HepG2 (cell line): Measurements from ENCODE around the gene COL13A1.

ENCODE experiments used
- CHD4 ChIP-seq: fragments of 200-600 bp; sonication (generic); IDR thresholded peaks from 2 replicates; pipeline ENCODE4 v1.7.0; 2017; ENCODE audit warnings: mild to moderate bottlenecking, low read length, borderline replicate concordance
- GTF3A ChIP-seq: sonication (generic); formaldehyde crosslinking; conservative IDR thresholded peaks from 2 replicates; pipeline ENCODE4 v1.4.0; 2020; ENCODE audit warnings: mild to moderate bottlenecking, missing genetic modification reagents
- MTF1 ChIP-seq: sonication (generic); formaldehyde crosslinking; IDR thresholded peaks from 2 replicates; pipeline ENCODE4 v1.5.0; 2020; ENCODE audit warnings: missing genetic modification reagents
- POLR2AphosphoS5 ChIP-seq: IDR thresholded peaks from 2 replicates; pipeline ENCODE4 v1.6.1; 2012; ENCODE audit warnings: low read depth, low read length
- SUZ12 ChIP-seq: fragments of 150-350 bp; IDR thresholded peaks from 2 replicates; pipeline ENCODE4 v1.6.1; 2014; ENCODE audit warnings: low read depth, low read length
- ZC3H4 ChIP-seq: sonication (generic); formaldehyde crosslinking; IDR thresholded peaks from 2 replicates; pipeline ENCODE4 v1.4.0; 2020; ENCODE audit warnings: missing genetic modification reagents, borderline replicate concordance
- ZNF552 ChIP-seq: sonication (generic); formaldehyde crosslinking; IDR thresholded peaks from 2 replicates; pipeline ENCODE4 v1.9.0; 2022; ENCODE audit warnings: missing genetic modification reagents, mild to moderate bottlenecking, borderline replicate concordance
- TF ChIP-seq, protein P1 (sequence below): IDR thresholded peaks from 2 replicates; pipeline ENCODE4 v1.6.1; 2012; ENCODE audit warnings: inconsistent platforms
- TF ChIP-seq, protein P2 (sequence below): sonication (generic); formaldehyde crosslinking; IDR thresholded peaks from 2 replicates; pipeline ENCODE4 v1.4.0; 2020; ENCODE audit warnings: missing genetic modification reagents, borderline replicate concordance
- TF ChIP-seq, protein P3 (sequence below): IDR thresholded peaks from 2 replicates; pipeline ENCODE4 v1.6.1; 2016; ENCODE audit warnings: low read depth, missing genetic modification reagents, missing compliant biosample characterization
- TF ChIP-seq, protein P4 (sequence below): sonication (generic); formaldehyde crosslinking; IDR thresholded peaks from 2 replicates; pipeline ENCODE4 v1.4.0; 2020; ENCODE audit warnings: missing genetic modification reagents

DNA sequence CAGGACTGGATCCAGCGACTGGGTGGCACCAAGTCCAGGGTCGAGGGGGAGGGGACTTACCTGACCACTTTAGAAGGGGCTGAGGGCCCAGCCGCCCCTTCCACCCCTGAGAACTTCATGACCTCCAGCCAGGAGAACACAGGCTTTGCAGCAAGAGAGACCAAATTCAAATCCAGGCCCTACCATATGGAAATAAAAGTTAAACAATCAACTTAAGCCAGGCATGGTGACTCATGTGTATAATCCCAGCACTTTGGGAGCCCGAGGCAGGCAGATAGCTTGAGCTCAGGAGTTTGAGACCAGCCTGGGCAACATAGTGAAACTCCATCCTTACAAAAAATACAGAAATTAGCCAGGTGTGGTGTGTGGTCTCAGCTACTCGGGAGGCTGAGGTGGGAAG, 61.9 kb downstream of the COL13A1 start:
- no peak for TF ChIP-seq CHD4
- TF ChIP-seq GTF3A: no peak
- no peak for TF ChIP-seq POLR2AphosphoS5
- TF ChIP-seq, protein P1, sequence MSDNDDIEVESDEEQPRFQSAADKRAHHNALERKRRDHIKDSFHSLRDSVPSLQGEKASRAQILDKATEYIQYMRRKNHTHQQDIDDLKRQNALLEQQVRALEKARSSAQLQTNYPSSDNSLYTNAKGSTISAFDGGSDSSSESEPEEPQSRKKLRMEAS: no peak
- TF ChIP-seq, protein P2, sequence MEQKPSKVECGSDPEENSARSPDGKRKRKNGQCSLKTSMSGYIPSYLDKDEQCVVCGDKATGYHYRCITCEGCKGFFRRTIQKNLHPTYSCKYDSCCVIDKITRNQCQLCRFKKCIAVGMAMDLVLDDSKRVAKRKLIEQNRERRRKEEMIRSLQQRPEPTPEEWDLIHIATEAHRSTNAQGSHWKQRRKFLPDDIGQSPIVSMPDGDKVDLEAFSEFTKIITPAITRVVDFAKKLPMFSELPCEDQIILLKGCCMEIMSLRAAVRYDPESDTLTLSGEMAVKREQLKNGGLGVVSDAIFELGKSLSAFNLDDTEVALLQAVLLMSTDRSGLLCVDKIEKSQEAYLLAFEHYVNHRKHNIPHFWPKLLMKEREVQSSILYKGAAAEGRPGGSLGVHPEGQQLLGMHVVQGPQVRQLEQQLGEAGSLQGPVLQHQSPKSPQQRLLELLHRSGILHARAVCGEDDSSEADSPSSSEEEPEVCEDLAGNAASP (CRISPR knock-in tag): no peak
- TF ChIP-seq ZNF552 (CRISPR knock-in tag): no peak
- TF ChIP-seq, protein P3, sequence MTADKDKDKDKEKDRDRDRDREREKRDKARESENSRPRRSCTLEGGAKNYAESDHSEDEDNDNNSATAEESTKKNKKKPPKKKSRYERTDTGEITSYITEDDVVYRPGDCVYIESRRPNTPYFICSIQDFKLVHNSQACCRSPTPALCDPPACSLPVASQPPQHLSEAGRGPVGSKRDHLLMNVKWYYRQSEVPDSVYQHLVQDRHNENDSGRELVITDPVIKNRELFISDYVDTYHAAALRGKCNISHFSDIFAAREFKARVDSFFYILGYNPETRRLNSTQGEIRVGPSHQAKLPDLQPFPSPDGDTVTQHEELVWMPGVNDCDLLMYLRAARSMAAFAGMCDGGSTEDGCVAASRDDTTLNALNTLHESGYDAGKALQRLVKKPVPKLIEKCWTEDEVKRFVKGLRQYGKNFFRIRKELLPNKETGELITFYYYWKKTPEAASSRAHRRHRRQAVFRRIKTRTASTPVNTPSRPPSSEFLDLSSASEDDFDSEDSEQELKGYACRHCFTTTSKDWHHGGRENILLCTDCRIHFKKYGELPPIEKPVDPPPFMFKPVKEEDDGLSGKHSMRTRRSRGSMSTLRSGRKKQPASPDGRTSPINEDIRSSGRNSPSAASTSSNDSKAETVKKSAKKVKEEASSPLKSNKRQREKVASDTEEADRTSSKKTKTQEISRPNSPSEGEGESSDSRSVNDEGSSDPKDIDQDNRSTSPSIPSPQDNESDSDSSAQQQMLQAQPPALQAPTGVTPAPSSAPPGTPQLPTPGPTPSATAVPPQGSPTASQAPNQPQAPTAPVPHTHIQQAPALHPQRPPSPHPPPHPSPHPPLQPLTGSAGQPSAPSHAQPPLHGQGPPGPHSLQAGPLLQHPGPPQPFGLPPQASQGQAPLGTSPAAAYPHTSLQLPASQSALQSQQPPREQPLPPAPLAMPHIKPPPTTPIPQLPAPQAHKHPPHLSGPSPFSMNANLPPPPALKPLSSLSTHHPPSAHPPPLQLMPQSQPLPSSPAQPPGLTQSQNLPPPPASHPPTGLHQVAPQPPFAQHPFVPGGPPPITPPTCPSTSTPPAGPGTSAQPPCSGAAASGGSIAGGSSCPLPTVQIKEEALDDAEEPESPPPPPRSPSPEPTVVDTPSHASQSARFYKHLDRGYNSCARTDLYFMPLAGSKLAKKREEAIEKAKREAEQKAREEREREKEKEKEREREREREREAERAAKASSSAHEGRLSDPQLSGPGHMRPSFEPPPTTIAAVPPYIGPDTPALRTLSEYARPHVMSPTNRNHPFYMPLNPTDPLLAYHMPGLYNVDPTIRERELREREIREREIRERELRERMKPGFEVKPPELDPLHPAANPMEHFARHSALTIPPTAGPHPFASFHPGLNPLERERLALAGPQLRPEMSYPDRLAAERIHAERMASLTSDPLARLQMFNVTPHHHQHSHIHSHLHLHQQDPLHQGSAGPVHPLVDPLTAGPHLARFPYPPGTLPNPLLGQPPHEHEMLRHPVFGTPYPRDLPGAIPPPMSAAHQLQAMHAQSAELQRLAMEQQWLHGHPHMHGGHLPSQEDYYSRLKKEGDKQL (CRISPR knock-in tag): no peak
- TF ChIP-seq, protein P4, sequence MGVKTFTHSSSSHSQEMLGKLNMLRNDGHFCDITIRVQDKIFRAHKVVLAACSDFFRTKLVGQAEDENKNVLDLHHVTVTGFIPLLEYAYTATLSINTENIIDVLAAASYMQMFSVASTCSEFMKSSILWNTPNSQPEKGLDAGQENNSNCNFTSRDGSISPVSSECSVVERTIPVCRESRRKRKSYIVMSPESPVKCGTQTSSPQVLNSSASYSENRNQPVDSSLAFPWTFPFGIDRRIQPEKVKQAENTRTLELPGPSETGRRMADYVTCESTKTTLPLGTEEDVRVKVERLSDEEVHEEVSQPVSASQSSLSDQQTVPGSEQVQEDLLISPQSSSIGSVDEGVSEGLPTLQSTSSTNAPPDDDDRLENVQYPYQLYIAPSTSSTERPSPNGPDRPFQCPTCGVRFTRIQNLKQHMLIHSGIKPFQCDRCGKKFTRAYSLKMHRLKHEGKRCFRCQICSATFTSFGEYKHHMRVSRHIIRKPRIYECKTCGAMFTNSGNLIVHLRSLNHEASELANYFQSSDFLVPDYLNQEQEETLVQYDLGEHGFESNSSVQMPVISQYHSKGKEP: no peak
- TF ChIP-seq MTF1: no peak
- no peak for TF ChIP-seq ZC3H4 (CRISPR knock-in tag)
- TF ChIP-seq SUZ12: no peak
